Thyroid gland (tissue), 4 donors: Measurements from ENCODE around the gene ARTN. TPM values are rescaled to one million over a fixed set of nuclear protein-coding genes. Genes with fewer than 3 reads are reported as not detected.

ENCODE experiments used
- DNase-seq, 2 donors: peaks; one replicate each; pipeline ENCODE4 v3.0.0-alpha.2; 2019
- H3K27ac ChIP-seq, 3 donors: fragments of 200-600 bp; sonication (generic); 1 replicate in 2 of 3; 2 replicates in 1 of 3; pipeline ENCODE4 v1.5.1; 2016 to 2019; ENCODE audit warnings: mild to moderate bottlenecking in 1 of 3, moderate library complexity in 1 of 3
- H3K27me3 ChIP-seq: fragments of 200-600 bp; sonication (generic); one replicate; pipeline ENCODE4 v1.5.1; 2019
- H3K36me3 ChIP-seq, 2 donors: fragments of 200-600 bp; sonication (generic); one replicate each; pipeline ENCODE4 v1.5.1; 2016 to 2019
- H3K4me1 ChIP-seq, 2 donors: fragments of 200-600 bp; sonication (generic); one replicate each; pipeline ENCODE4 v1.5.1; 2017 to 2019
- H3K4me3 ChIP-seq, 3 donors: fragments of 200-600 bp; sonication (generic); replicated peaks in 1 of 3; 1 replicate in 2 of 3; 2 replicates in 1 of 3; pipeline ENCODE4 v1.5.1; 2016; ENCODE audit warnings: mild to moderate bottlenecking in 1 of 3
- H3K9me3 ChIP-seq: fragments of 200-600 bp; sonication (generic); one replicate; pipeline ENCODE4 v1.5.1; 2017
- POLR2A ChIP-seq, 2 donors: fragments of 450-650 bp; IDR thresholded peaks; one replicate each; pipeline ENCODE4 v1.6.1; 2017; ENCODE audit warnings: antibody characterized with exemption in 2 of 2, mild to moderate bottlenecking in 2 of 2, moderate library complexity in 1 of 2
- WGBS, 2 donors: methylation state at CpG; one replicate each; pipeline ENCODE4 v1.1.5; 2017; 5-methylcytosine and 5-hydroxymethylcytosine counted together
- intact Hi-C: fragments of 100-400 bp; cut with DNase I; formaldehyde crosslinking; loops from one replicate; pipeline ENCODE4 v1.15.1; 2023
- total RNA-seq, 4 donors: library from RNA; depleted of rRNA; stranded (reverse); fragments of >200 nt; gene quantifications; one replicate each; pipeline ENCODE4 v1.2.3, GENCODE V29; 2016
- TF ChIP-seq, protein P1 (sequence below), 6 experiments: fragments of 200-600 bp in 3 of 6; fragments of 450-650 bp in 3 of 6; sonication (generic) in 3 of 6; IDR thresholded peaks; one replicate each; pipeline ENCODE4 v1.5.1; 2016 to 2019; ENCODE audit warnings: antibody characterized with exemption in 6 of 6, mild to moderate bottlenecking in 2 of 6, inconsistent platforms in 1 of 6, moderate library complexity in 1 of 6

ARTN gene
- total RNA-seq, 4 donors from 2014 or later, result 0.40 to 2.0 (median 0.80) TPM

DNA sequence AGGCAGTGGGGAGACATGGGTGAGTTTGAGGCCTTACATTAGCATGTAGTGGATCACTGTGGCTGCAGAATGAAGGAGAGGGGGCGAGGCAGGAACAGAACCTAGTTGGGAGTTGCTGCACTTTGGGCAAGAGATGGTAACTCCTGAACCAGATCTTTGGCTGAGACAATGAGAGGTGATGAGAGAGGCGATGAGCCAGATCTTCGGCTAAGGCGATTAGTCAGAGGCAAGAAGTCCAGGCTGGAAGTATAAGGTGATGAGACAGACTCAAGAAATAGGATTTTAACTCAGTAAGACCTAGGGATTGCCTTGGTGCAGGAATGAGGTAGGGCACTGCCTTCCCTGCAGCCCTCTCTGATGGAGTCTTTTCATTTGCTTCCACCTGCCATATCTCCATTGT, 9.1 kb upstream of the ARTN start:
- Histone ChIP-seq H3K36me3 (no peaks in the 10 kb centered on the region), H3K27me3 (no peaks in the 10 kb centered on the region), H3K27ac (no peak overlapping the region), H3K4me1 (no peaks in the 10 kb centered on the region), H3K9me3 (no peaks in the 10 kb centered on the region), H3K4me3 (no peak overlapping the region)
- WGBS, 2 donors, result 72 to 96% methylated on average over 4 of the region's 4 CpGs
- intact Hi-C loops, result no loop called here
- DNase-seq, result no peak
- TF ChIP-seq, protein P1, sequence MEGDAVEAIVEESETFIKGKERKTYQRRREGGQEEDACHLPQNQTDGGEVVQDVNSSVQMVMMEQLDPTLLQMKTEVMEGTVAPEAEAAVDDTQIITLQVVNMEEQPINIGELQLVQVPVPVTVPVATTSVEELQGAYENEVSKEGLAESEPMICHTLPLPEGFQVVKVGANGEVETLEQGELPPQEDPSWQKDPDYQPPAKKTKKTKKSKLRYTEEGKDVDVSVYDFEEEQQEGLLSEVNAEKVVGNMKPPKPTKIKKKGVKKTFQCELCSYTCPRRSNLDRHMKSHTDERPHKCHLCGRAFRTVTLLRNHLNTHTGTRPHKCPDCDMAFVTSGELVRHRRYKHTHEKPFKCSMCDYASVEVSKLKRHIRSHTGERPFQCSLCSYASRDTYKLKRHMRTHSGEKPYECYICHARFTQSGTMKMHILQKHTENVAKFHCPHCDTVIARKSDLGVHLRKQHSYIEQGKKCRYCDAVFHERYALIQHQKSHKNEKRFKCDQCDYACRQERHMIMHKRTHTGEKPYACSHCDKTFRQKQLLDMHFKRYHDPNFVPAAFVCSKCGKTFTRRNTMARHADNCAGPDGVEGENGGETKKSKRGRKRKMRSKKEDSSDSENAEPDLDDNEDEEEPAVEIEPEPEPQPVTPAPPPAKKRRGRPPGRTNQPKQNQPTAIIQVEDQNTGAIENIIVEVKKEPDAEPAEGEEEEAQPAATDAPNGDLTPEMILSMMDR (IDR thresholded peaks at IDR 0.05), result no peak
- no peak for TF ChIP-seq POLR2A (IDR thresholded peaks at IDR 0.05)

DNA sequence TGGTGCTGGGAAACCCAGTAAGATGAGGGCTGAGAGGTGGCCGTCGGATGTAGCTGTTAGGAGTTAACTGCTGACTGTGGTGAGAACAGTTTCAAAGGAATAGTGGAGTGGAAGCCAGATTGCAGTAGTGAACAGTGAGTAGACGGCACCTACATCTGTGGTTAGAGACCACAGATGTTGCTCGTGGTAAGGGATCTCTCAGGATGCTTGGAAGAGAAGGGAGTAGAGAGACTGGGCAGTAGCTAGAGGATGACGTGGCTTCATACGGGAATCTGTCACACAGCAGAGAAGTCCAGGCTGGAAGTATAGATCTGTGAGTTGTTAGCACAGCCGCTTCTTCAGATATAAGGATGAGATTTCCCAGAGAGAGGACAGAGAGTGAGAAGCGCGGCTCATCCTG, 7.8 kb upstream of the ARTN start:
- 95 to 96% methylated on average over 9 of the region's 9 CpGs for WGBS, 2 donors
- intact Hi-C loops, result no loop called here

DNA sequence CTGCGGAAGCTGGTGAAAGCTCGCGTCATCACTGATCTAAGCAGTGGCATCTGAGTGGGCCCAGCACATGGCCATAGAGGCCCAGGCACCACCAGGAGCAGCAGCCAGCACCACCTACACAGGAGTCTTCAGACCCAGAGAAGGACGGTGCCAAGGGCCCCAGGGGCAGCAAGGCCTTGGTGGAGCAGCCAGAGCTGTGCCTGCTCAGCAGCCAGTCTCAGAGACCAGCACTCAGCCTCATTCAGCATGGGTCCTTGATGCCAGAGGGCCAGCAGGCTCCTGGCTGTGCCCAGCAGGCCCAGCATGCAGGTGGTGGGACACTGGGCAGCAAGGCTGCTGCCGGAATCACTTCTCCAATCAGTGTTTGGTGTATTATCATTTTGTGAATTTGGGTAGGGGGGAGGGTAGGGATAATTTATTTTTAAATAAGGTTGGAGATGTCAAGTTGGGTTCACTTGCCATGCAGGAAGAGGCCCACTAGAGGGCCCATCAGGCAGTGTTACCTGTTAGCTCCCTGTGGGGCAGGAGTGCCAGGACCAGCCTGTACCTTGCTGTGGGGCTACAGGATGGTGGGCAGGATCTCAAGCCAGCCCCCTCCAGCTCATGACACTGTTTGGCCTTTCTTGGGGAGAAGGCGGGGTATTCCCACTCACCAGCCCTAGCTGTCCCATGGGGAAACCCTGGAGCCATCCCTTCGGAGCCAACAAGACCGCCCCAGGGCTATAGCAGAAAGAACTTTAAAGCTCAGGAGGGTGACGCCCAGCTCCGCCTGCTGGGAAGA, 3.2 kb upstream of the ARTN start:
- 93 to 95% methylated on average over 9 to 10 of the region's 10 CpGs for WGBS, 2 donors

More for the DNA sequence above, 7.8 kb upstream of the ARTN start:
- Histone ChIP-seq H3K4me3 (no peak overlapping the region), H3K4me1 (no peaks in the 10 kb centered on the region), H3K9me3 (no peaks in the 10 kb centered on the region), H3K36me3 (no peaks in the 10 kb centered on the region), H3K27me3 (no peaks in the 10 kb centered on the region), H3K27ac (no peak overlapping the region)
- TF ChIP-seq POLR2A (IDR thresholded peaks at IDR 0.05), result no peak
- TF ChIP-seq, protein P1 (IDR thresholded peaks at IDR 0.05), result no peak
- DNase-seq, result no peak

DNA sequence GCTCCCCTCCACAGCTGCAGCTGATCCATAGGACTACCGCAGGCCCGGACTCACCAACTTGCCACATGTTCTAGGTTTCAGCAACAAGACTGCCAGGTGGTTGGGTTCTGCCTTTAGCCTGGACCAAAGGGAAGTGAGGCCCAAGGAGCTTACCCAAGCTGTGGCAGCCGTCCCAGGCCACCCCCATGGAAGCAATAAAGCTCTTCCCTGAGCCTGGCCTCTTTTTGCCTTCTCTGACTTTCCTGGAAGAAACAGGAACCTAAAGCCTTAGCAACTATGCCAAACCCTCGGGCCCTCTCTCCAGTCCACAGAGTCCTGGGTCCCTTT, 2.7 kb upstream of the ARTN start:
- TF ChIP-seq, protein P1 (IDR thresholded peaks at IDR 0.05), result no peak
- TF ChIP-seq POLR2A (IDR thresholded peaks at IDR 0.05), result no peak
- DNase-seq, result no peak
- Histone ChIP-seq H3K4me3 (no peak overlapping the region), H3K9me3 (no peaks in the 10 kb centered on the region), H3K27ac (no peak overlapping the region), H3K27me3 (no peaks in the 10 kb centered on the region), H3K4me1 (peaks cover 10 to 28% of the 10 kb centered on the region in 2 donors), H3K36me3 (no peaks in the 10 kb centered on the region)
- intact Hi-C loops, result loop anchor here (5.0 kb wide), 1 partner anchor 404 kb away; no protein-coding TSS in a partner anchor
- 70 to 84% methylated on average over 4 of the region's 4 CpGs for WGBS, 2 donors

More for the DNA sequence above, 3.2 kb upstream of the ARTN start:
- intact Hi-C loops, result loop anchor here (5.0 kb wide), 1 partner anchor 403 kb away; no protein-coding TSS in a partner anchor
- no peaks in the 10 kb centered on the region for H3K27me3 ChIP-seq
- TF ChIP-seq, protein P1 (IDR thresholded peaks at IDR 0.05), result peak in 5 of 6 experiments; percentile 0 to 43 (median 33)
- TF ChIP-seq POLR2A (IDR thresholded peaks at IDR 0.05), result no peak
- H3K36me3 ChIP-seq, result no peaks in the 10 kb centered on the region
- peak in 1 of 2 donors; percentile 22 for DNase-seq
- no peak overlapping the region for H3K27ac ChIP-seq
- peaks cover 10 to 22% of the 10 kb centered on the region in 2 donors for H3K4me1 ChIP-seq
- H3K9me3 ChIP-seq, result no peaks in the 10 kb centered on the region
- H3K4me3 ChIP-seq, result no peak overlapping the region
